ENCODE results near the gene POLD3.

Gene POLD3

GRCh38 chr11:74691755-74692154, 99.4 kb downstream of the POLD3 start:
- no peak for DNase-seq (ENCODE audit: low spot score)

All from CD4-positive, alpha-beta T cell treated with Interleukin-6 at 100 ng/mL for 8 hours (primary cell).